Measurements from ENCODE around the gene EIF4G3. TPM values are rescaled to one million over a fixed set of nuclear protein-coding genes. Genes with fewer than 3 reads are reported as not detected.

The EIF4G3 gene
- total and polyA plus RNA-seq, 2 of the 8 experiments (the other 6 are each of a cell fraction or from before 2014, with no cell fraction given), result 47.5 to 66.6 TPM

- TF ChIP-seq GTF2F1 (IDR thresholded peaks at IDR 0.05; ENCODE audit: borderline replicate concordance, low read depth, low read length) (no peak), CREB1 (IDR thresholded peaks at IDR 0.05) (no peak), POLR2A (IDR thresholded peaks at IDR 0.05; ENCODE audit: control extremely low read depth in 1 of 2, low read depth in 2 of 2, low read length in 2 of 2) (no peak), SAP30 (IDR thresholded peaks at IDR 0.05; ENCODE audit: insufficient read depth, insufficient replicate concordance, low read length) (no peak), ATF2 (IDR thresholded peaks at IDR 0.05; ENCODE audit: low read length) (no peak)
These were observed 70.5 kb downstream of the EIF4G3 start (continued) for GRCh38 chr1:21106238-21106637.
